Panc1 (cell line): Measurements from ENCODE around the gene DSCAML1. TPM values are rescaled to one million over a fixed set of nuclear protein-coding genes. Genes with fewer than 3 reads are reported as not detected.

Experiments used
- ATAC-seq: fragments of 200-7000 bp; cut with Tn5 transposase; 2 replicates; pipeline ENCODE4 v1.9.1; 2020; ENCODE audit warnings: mild to moderate bottlenecking, moderate library complexity
- BruUV-seq: library from RNA; stranded (reverse); fragments of 400-500 nt; replicated peaks from 2 replicates; lab custom pipeline; 2021; lab: Mats Ljungman, UMichigan
- CTCF ChIA-PET: fragments of 300-600 bp; sonication (Branson Sonifier 250); formaldehyde crosslinking; loops from one replicate; lab custom pipeline; 2022; ENCODE audit warnings: antibody characterized with exemption; lab: Charles Lee
- POLR2A ChIA-PET: fragments of 300-600 bp; sonication (Branson Sonifier 250); formaldehyde crosslinking; loops from one replicate; lab custom pipeline; 2022; ENCODE audit warnings: antibody characterized with exemption; lab: Charles Lee
- DNase-seq: peaks from one replicate; pipeline ENCODE4 v3.0.0-alpha.2; 2010; ENCODE audit warnings: low read depth, low spot score
- H3K27ac ChIP-seq: 2 replicates; pipeline ENCODE4 v1.5.1; 2011; ENCODE audit warnings: mild to moderate bottlenecking, low read length, inconsistent platforms
- H3K27me3 ChIP-seq: fragments of 200-500 bp; sonication (Bioruptor generic); 2 replicates; pipeline ENCODE4 v1.6.0; 2014; ENCODE audit warnings: low read length, inconsistent platforms; ENCODE audit not compliant: control insufficient read depth, insufficient read depth
- H3K36me3 ChIP-seq: fragments of 200-500 bp; sonication (Bioruptor generic); 2 replicates; pipeline ENCODE4 v1.5.1; 2014; ENCODE audit warnings: inconsistent platforms, mild to moderate bottlenecking, low read length, moderate library complexity; ENCODE audit not compliant: control insufficient read depth, insufficient read depth
- H3K4me1 ChIP-seq: 2 replicates; pipeline ENCODE4 v1.5.1; 2011; ENCODE audit warnings: inconsistent platforms, mild to moderate bottlenecking, low read length, moderate library complexity; ENCODE audit not compliant: control insufficient read depth, insufficient read depth
- H3K4me3 ChIP-seq, 2 experiments: 2 replicates each; pipeline ENCODE4 v1.5.1; 2011 to 2012; ENCODE audit warnings: low read depth in 2 of 2, low read length in 2 of 2, mild to moderate bottlenecking in 2 of 2, inconsistent platforms in 1 of 2, moderate library complexity in 1 of 2
- H3K9me3 ChIP-seq: fragments of 200-500 bp; sonication (Bioruptor generic); 2 replicates; pipeline ENCODE4 v1.5.1; 2014; ENCODE audit warnings: low read depth, mild to moderate bottlenecking, inconsistent platforms, low read length, moderate library complexity; ENCODE audit not compliant: control insufficient read depth, insufficient read depth
- CTCF ChIP-seq: fragments of 450-650 bp; IDR thresholded peaks from 2 replicates; pipeline ENCODE4 v1.5.1; 2017; ENCODE audit warnings: mild to moderate bottlenecking
- POLR2AphosphoS5 ChIP-seq: IDR thresholded peaks from 2 replicates; pipeline ENCODE4 v1.6.1; 2012; ENCODE audit warnings: mild to moderate bottlenecking, low read depth, low read length, moderate library complexity
- REST ChIP-seq, 2 experiments: IDR thresholded peaks; 2 replicates each; pipeline ENCODE4 v1.6.1; 2011 to 2012; ENCODE audit warnings: low read depth in 2 of 2, control low read depth in 1 of 2, low read length in 1 of 2, mild to moderate bottlenecking in 1 of 2, moderate library complexity in 1 of 2; ENCODE audit not compliant: insufficient read depth in 1 of 2
- SIN3A ChIP-seq: IDR thresholded peaks from 2 replicates; pipeline ENCODE4 v1.6.1; 2012; ENCODE audit warnings: low read depth, mild to moderate bottlenecking, low read length, moderate library complexity, borderline replicate concordance; ENCODE audit not compliant: insufficient read depth
- TCF7L2 ChIP-seq: IDR thresholded peaks from 2 replicates; pipeline ENCODE4 v1.6.1; 2011; ENCODE audit warnings: mild to moderate bottlenecking, low read depth, low read length, inconsistent platforms
- in situ Hi-C: cut with HindIII; loops from 2 replicates; pipeline ENCODE4 v1.10.0; 2016; ENCODE audit warnings: low sequenced_read_pairs, low pct_unique_long_range_greater_than_20kb
- intact Hi-C: fragments of 100-400 bp; cut with micrococcal nuclease; formaldehyde crosslinking; loops from one replicate; pipeline ENCODE4 v1.10.0; 2022; ENCODE audit not compliant: unreplicated experiment
- total RNA-seq: library from RNA; stranded (reverse); gene quantifications from one replicate; pipeline ENCODE4 v1.2.1, GENCODE V29; 2021; ENCODE audit not compliant: unreplicated experiment

DSCAML1 gene
- total RNA-seq, 1 experiment from 2014 or later = 1.6 TPM

GRCh38 chr11:117385471-117385870 lies 411.5 kb downstream of the DSCAML1 start:
- intact Hi-C loops = no loop called here
- CTCF ChIA-PET = no interaction called here
- no TSS peak for BruUV-seq

GRCh38 chr11:117384045-117384444 lies 413.0 kb downstream of the DSCAML1 start:
- intact Hi-C loops = no loop called here
- Histone ChIP-seq H3K27me3 (no peaks in the 10 kb centered on the region), H3K4me3 (no peak overlapping the region), H3K27ac (no peak overlapping the region), H3K9me3 (no peaks in the 10 kb centered on the region), H3K4me1 (no peaks in the 10 kb centered on the region), H3K36me3 (peaks cover 14% of the 10 kb centered on the region)
- ATAC-seq (peak; percentile 56; the same call in 1 of the 2 replicates), DNase-seq (peak; percentile 86)
- TF ChIP-seq CTCF (no peak), TCF7L2 (no peak), REST (IDR thresholded peaks at IDR 0.05; ENCODE audit: insufficient read depth in 1 of 2, low read depth in 2 of 2, low read length in 1 of 2) (no peak), POLR2AphosphoS5 (no peak), SIN3A (no peak)
- ChIA-PET CTCF (no interaction called here), POLR2A (no interaction called here)
- no TSS peak for BruUV-seq
- in situ Hi-C loops = no loop called here

More at GRCh38 chr11:117385471-117385870, 411.5 kb downstream of the DSCAML1 start:
- no peaks in the 10 kb centered on the region for H3K9me3 ChIP-seq
- in situ Hi-C loops = no loop called here
- no peak overlapping the region for H3K27ac ChIP-seq
- H3K4me3 ChIP-seq = no peak overlapping the region
- DNase-seq (no peak), ATAC-seq (no peak)
- TF ChIP-seq TCF7L2 (no peak), CTCF (no peak), REST (IDR thresholded peaks at IDR 0.05; ENCODE audit: insufficient read depth in 1 of 2, low read depth in 2 of 2, low read length in 1 of 2) (no peak), SIN3A (no peak)
- POLR2A ChIA-PET = no interaction called here
- peaks cover 9% of the 10 kb centered on the region for H3K36me3 ChIP-seq
- H3K27me3 ChIP-seq = no peaks in the 10 kb centered on the region
- no peaks in the 10 kb centered on the region for H3K4me1 ChIP-seq
